Fibroblast of lung (primary cell): ENCODE data around the gene ACACB. TPM values are rescaled to one million over a fixed set of nuclear protein-coding genes. Genes with fewer than 3 reads are reported as not detected.

ENCODE experiments used
- DNase-seq, 2 donors: peaks; one replicate each; pipeline versions ENCODE4 v3.0.0 to v3.0.0-alpha.2; 2010; ENCODE audit warnings: low read depth in 2 of 2
- H2AFZ ChIP-seq: 2 replicates; pipeline ENCODE4 v1.5.1; 2012; ENCODE audit warnings: low read length, control low read depth, inconsistent platforms
- H3K27ac ChIP-seq: 2 replicates; pipeline ENCODE4 v1.5.1; 2011; ENCODE audit warnings: low read length, control low read depth; ENCODE audit not compliant: insufficient read depth
- H3K27me3 ChIP-seq: 2 replicates; pipeline ENCODE4 v1.5.1; 2011; ENCODE audit warnings: mild to moderate bottlenecking, low read length; ENCODE audit not compliant: control insufficient read depth, insufficient read depth
- H3K36me3 ChIP-seq: 2 replicates; pipeline ENCODE4 v1.5.1; 2011; ENCODE audit warnings: low read length; ENCODE audit not compliant: control insufficient read depth, insufficient read depth
- H3K4me1 ChIP-seq: 2 replicates; pipeline ENCODE4 v1.5.1; 2011; ENCODE audit warnings: low read length; ENCODE audit not compliant: control insufficient read depth, insufficient read depth; ENCODE audit errors: extremely low read depth
- H3K4me2 ChIP-seq: 2 replicates; pipeline ENCODE4 v1.5.1; 2011; ENCODE audit warnings: low read length, control low read depth; ENCODE audit not compliant: insufficient read depth; ENCODE audit errors: extremely low read depth
- H3K4me3 ChIP-seq, 4 experiments: fragments of 200-600 bp in 1 of 4; sonication (generic) in 1 of 4; replicated peaks in 1 of 4; 2 replicates each; pipeline ENCODE4 v1.5.1; 2011 to 2016; ENCODE audit warnings: low read length in 4 of 4, low read depth in 3 of 4, mild to moderate bottlenecking in 3 of 4, control low read depth in 2 of 4, inconsistent platforms in 1 of 4, mixed read lengths in 1 of 4; ENCODE audit not compliant: insufficient read depth in 1 of 4; ENCODE audit errors: control extremely low read depth in 1 of 4
- H3K79me2 ChIP-seq: 2 replicates; pipeline ENCODE4 v1.5.1; 2012; ENCODE audit warnings: mild to moderate bottlenecking, low read length, inconsistent platforms; ENCODE audit not compliant: control insufficient read depth, insufficient read depth
- H3K9ac ChIP-seq: 2 replicates; pipeline ENCODE4 v1.5.1; 2011; ENCODE audit warnings: mild to moderate bottlenecking, low read length, control low read depth; ENCODE audit not compliant: insufficient read depth
- H3K9me3 ChIP-seq: 2 replicates; pipeline ENCODE4 v1.5.1; 2012; ENCODE audit warnings: low read depth, low read length; ENCODE audit not compliant: control insufficient read depth, insufficient read depth
- H4K20me1 ChIP-seq: 2 replicates; pipeline ENCODE4 v1.5.1; 2011; ENCODE audit warnings: low read length; ENCODE audit not compliant: control insufficient read depth, insufficient read depth; ENCODE audit errors: extremely low read depth
- CTCF ChIP-seq, 2 donors: IDR thresholded peaks in 1 of 2; conservative IDR thresholded peaks in 1 of 2; 1 replicate in 1 of 2; 2 replicates in 1 of 2; pipeline ENCODE4 v1.5.1; 2011 to 2012; ENCODE audit warnings: low read length in 2 of 2, control low read depth in 1 of 2, inconsistent platforms in 1 of 2, low read depth in 1 of 2, mild to moderate bottlenecking in 1 of 2
- EZH2 ChIP-seq: IDR thresholded peaks from 2 replicates; pipeline ENCODE4 v1.5.1; 2012; ENCODE audit warnings: low read length, control low read depth, mild to moderate bottlenecking; ENCODE audit errors: missing control alignments
- polyA plus RNA-seq, 2 donors: library from polyadenylated mRNA; depleted of rRNA in 1 of 2; stranded (reverse) in 1 of 2; unstranded in 1 of 2; fragments of >200 nt; gene quantifications; 2 replicates each; pipeline ENCODE4 v1.2.1, GENCODE V29; 2011 to 2012; ENCODE audit warnings: missing spikeins in 1 of 2
- total RNA-seq: library from RNA; depleted of rRNA; stranded (reverse); fragments of >200 nt; gene quantifications from 2 replicates; pipeline ENCODE4 v1.2.1, GENCODE V29; 2014

Gene ACACB
- total and polyA plus RNA-seq, 2 donors (not counting 1 experiment from before 2014, with no cell fraction given): 1.5 to 9.1 TPM

- no peak overlapping the region for H3K9ac ChIP-seq
- H3K27me3 ChIP-seq: peaks cover 56% of the 10 kb centered on the region
- no peaks in the 10 kb centered on the region for H3K4me1 ChIP-seq
- TF ChIP-seq EZH2 (peak; percentile 46), CTCF (conservative IDR thresholded peaks at IDR 0.05 in 1 of 2, IDR thresholded peaks at IDR 0.05 in 1 of 2; ENCODE audit: low read depth in 1 of 2, low read length in 2 of 2) (no peak)
- no peak for DNase-seq
- no peak overlapping the region for H3K27ac ChIP-seq
- H3K9me3 ChIP-seq: no peaks in the 10 kb centered on the region
- H2AFZ ChIP-seq: no peak overlapping the region
- H3K36me3 ChIP-seq: no peaks in the 10 kb centered on the region
- H4K20me1 ChIP-seq: no peaks in the 10 kb centered on the region
- H3K4me2 ChIP-seq: peak overlapping the region; percentile 13
- H3K79me2 ChIP-seq: no peaks in the 10 kb centered on the region
- peak overlapping the region in 1 of 4 experiments; percentile 32 for H3K4me3 ChIP-seq
Observed at GRCh38 chr12:109309381-109310246, 193.2 kb downstream of the ACACB start.

- H3K9me3 ChIP-seq: no peaks in the 10 kb centered on the region
- no peaks in the 10 kb centered on the region for H3K36me3 ChIP-seq
- no peaks in the 10 kb centered on the region for H4K20me1 ChIP-seq
- no peaks in the 10 kb centered on the region for H3K79me2 ChIP-seq
- no peak for DNase-seq
- H3K9ac ChIP-seq: no peak overlapping the region
- no peak overlapping the region for H3K4me2 ChIP-seq
- H3K4me3 ChIP-seq: peak overlapping the region in 1 of 4 experiments; percentile 32
- H3K27me3 ChIP-seq: peaks cover 52% of the 10 kb centered on the region
- H3K27ac ChIP-seq: no peak overlapping the region
- no peaks in the 10 kb centered on the region for H3K4me1 ChIP-seq
- TF ChIP-seq EZH2: peak; percentile 89
- no peak for TF ChIP-seq CTCF (conservative IDR thresholded peaks at IDR 0.05 in 1 of 2, IDR thresholded peaks at IDR 0.05 in 1 of 2; ENCODE audit: low read depth in 1 of 2, low read length in 2 of 2)
- H2AFZ ChIP-seq: no peak overlapping the region
Observed at GRCh38 chr12:109310247-109311125, 194.1 kb downstream of the ACACB start.

Other genes with a start within 250 kb of the ACACB start
- not detected in 2 replicates for gene DAO, start 236.5 kb upstream of the ACACB start, total RNA-seq
- not detected in 2 replicates for gene DAO, start 236.5 kb upstream of the ACACB start, polyA plus RNA-seq
- not detected in 2 replicates for gene SVOP, start 95.5 kb upstream of the ACACB start, total RNA-seq
- gene SVOP, start 95.5 kb upstream of the ACACB start, polyA plus RNA-seq: not detected in 2 replicates
- 8.0 and 9.9 TPM in 2 replicates for gene USP30, start 64.0 kb upstream of the ACACB start, total RNA-seq
- 12.3 and 13.9 TPM in 2 replicates for gene USP30, start 64.0 kb upstream of the ACACB start, polyA plus RNA-seq
- 20.8 and 28.0 TPM in 2 replicates for gene ALKBH2, start 23.1 kb upstream of the ACACB start, total RNA-seq
- gene ALKBH2, start 23.1 kb upstream of the ACACB start, polyA plus RNA-seq: 15.1 and 15.4 TPM in 2 replicates
- gene UNG, start 19.0 kb upstream of the ACACB start, total RNA-seq: 23.5 and 23.9 TPM in 2 replicates
- 16.0 and 22.7 TPM in 2 replicates for gene UNG, start 19.0 kb upstream of the ACACB start, polyA plus RNA-seq
- gene FOXN4, start 192.7 kb downstream of the ACACB start, total RNA-seq: not detected in 2 replicates
- gene FOXN4, start 192.7 kb downstream of the ACACB start, polyA plus RNA-seq: not detected in 2 replicates
- 0.77 TPM in 1 of 2 replicates, not detected in the other for gene MYO1H, start 231.3 kb downstream of the ACACB start, total RNA-seq
- 0.07 and 0.15 TPM in 2 replicates for gene MYO1H, start 231.3 kb downstream of the ACACB start, polyA plus RNA-seq